DLD1 (cell line): ENCODE measurements around the gene RBPJ.

ENCODE experiments used
- in situ Hi-C: cut with HindIII; loops from 2 replicates; pipeline ENCODE4 v1.10.0; 2017; ENCODE audit warnings: low sequenced_read_pairs

The RBPJ gene

DNA sequence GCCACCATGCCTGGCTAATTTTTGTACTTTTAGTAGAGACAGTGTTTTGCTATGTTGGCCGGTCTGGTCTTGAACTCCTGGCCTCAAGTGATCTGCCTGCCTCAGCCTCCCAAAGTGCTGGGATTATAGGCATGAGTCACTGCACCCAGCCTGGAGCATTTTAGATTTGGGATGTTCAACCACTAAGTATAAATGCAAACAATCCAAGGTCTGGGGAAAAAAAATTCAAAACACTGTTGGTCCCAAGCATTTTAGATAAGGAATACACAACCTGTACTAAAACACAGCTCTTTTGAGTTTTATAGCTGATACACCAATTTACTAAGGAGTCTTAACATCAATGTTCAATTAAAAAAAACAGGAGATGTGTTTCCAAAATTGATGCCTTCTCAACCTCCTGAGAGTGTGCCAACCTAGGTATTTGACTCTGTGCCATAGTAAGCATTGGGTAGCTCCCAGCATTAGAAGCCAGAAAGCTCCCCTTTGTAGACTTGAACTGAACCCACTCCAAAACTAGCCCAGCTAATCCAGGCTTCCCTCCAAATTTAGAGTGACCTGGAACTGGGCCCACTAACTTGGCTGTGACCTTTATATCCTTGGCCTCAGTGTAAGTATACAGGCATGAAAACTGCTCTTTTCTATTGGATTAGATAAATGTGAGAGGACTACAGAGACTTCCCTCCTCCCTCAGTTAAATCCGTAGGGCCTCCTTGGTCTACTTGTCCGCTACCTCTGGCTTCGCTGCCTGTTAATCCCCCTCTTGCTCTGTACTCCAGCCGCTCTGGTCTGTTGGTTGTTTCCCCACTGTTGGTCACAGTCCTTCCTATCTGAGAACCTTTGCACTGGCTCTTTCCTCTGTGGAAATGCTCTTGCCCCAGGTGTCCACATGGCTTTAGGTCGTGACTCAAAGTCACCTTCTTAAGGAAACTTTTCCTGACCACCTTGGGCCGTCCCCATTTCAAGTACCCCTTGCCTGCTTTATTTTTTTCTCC, 91.9 kb downstream of the RBPJ start:
- in situ Hi-C loops, result no loop called here

DNA sequence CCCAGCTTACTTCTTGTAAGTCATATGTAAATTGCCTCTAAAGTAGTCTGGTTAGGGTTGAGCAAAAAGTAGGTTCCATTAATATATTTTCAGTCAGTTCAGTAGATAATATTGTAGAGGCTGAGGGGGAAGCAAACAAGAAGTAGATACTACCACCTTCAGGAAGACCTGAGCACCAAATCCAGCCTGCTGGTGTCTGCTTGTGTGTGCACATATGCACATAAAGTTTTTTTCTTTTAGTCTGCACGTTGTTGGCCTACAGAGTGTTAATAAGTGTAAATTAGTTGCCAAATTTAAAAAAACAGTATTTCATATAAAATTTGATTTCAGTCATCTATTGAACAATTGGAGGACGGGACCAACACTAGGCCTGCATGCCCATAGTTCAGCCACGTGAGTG, 92.8 kb downstream of the RBPJ start:
- in situ Hi-C loops, result no loop called here

DNA sequence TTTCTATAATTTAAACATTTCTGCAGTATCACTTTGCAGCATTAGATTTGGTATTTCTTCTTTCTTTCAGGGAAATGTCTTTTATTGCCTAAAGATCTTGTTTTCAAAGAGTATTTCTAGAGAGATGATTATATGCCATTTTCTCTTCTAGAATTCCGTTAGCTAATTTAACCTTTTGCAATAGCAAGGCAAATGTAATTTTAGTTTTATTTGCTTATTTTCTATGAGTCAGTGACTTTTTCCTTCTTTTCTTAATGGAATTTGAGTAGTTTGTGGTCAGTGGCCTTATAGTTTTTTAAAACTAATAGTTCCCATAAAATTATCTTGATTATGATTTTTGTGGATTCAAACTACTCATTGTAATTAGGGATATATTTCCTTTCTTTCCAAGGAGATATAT, 97.3 kb downstream of the RBPJ start:
- in situ Hi-C loops, result no loop called here

DNA sequence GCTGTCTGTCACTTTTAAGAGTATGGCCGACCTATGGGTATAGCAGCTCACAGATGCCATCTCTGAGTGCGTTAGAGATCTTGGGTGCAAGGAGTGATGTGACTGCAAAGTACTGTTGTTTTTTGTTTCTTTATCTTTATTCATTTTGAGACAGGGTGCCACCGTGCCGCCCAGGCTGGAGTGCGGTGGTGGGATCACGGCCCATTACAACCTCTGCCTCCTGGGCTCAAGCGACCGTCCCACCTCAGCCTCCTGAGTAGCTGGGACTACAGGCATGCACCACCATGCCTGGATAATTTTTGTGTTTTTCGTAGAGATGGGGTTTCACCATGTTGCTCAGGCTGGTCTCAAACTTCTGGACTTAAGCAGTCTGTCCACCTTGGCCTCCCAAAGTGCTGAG, 98.0 kb downstream of the RBPJ start:
- in situ Hi-C loops, result no loop called here

DNA sequence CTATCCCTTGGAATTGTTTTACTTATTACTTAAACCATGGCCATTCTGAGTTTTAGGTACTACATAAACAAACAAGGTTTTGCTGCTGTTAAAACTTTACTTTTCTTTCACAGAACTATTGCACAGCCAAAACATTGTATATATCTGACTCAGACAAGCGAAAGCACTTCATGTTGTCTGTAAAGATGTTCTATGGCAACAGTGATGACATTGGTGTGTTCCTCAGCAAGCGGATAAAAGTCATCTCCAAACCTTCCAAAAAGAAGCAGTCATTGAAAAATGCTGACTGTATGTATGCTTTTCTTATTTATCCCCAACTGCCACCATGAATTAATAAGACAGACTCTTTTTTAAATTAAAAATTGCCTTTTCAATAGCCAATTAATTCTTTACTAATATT, 99.6 kb downstream of the RBPJ start:
- in situ Hi-C loops, result no loop called here

DNA sequence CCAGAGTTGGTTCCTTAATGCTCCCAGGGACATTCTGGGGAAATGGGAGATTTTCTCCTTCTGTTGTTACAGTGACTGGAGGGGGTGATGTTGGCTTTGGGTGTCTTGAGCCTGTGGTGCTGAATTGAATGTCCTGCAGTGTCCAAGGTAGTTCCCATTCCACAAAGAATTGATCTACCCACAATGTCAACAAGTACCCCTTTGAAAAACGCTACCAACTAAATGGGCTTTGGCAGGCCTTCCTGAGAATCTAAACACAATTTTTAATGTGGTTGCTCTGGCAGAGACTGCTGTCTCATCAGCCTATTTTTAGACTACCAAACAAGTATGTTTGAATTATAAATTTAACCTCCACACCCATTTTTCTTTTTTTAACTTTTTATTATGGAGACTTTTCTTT, 100.1 kb downstream of the RBPJ start:
- in situ Hi-C loops, result no loop called here

DNA sequence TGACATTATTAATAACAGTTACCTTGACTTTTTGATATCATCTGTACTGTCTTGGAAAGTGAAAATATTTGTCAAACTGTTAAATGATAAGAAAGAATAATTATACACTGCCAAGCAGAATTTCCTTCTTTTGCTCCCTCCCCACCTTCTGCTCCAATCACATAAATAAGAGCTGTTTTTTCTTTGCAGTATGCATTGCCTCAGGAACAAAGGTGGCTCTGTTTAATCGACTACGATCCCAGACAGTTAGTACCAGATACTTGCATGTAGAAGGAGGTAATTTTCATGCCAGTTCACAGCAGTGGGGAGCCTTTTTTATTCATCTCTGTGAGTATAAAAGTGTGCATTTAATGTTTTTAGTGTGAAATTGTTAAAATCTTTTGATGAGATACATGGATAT, 103.3 kb downstream of the RBPJ start:
- in situ Hi-C loops, result no loop called here

DNA sequence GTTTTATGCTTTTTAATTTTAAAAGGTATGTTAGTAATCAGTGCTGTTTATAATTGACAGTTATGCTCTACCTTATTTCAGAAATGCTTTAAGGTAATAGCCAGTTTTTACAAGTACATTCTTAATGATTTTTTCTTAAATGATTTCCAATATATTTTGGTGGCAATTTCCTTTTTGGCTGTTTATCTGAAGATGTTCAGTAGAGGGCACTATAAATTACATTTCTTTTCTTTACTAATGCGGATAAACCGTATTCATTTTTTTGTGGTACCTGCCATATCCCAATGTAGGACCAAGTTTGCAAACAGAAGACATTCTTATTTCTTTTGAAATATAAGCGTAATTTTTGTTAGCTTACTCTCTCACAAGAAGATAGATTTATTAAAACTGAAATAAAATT, 104.0 kb downstream of the RBPJ start:
- in situ Hi-C loops, result loop anchor here (25.0 kb wide), 1 partner anchor 287 kb away; no protein-coding TSS in a partner anchor

DNA sequence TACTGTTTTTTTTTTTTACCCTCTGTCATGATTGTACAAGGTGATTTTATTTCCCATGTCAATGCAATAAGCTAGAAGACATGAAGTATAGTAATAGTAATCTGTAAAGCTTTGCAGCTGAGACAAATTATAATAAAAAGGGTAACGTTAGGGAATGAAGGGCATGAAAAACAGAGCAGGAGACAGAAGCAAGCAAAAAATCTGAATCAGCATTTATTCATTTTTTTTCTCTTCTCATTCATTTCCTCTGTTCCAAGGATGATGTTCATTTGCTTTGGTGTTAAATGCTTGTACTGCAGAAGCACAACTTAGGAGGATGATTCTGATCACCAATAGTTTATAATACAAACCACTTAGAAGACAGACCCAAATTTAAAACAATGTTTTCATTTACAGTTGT, 105.1 kb downstream of the RBPJ start:
- in situ Hi-C loops, result loop anchor here (25.0 kb wide), 1 partner anchor 286 kb away; no protein-coding TSS in a partner anchor

DNA sequence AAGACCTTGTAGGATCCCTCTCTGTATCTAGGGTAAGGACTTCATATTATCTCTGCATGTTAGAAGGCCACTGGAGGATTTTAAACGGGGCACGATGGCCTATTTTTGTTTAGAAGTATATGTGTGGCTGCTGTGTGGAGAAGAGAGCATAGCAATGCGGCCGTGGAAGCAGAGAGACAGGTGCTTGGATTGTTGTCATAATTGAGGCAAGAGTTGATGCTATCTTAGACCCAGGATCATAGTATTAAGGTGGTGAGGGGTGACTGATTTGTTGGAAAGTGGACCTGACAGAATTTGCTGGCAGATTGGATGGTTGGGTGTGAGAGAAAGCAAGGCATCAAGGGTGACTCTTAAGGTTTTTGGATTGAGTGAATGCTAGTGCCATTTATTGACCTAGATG, 106.1 kb downstream of the RBPJ start:
- in situ Hi-C loops, result loop anchor here (25.0 kb wide), 1 partner anchor 285 kb away; no protein-coding TSS in a partner anchor

DNA sequence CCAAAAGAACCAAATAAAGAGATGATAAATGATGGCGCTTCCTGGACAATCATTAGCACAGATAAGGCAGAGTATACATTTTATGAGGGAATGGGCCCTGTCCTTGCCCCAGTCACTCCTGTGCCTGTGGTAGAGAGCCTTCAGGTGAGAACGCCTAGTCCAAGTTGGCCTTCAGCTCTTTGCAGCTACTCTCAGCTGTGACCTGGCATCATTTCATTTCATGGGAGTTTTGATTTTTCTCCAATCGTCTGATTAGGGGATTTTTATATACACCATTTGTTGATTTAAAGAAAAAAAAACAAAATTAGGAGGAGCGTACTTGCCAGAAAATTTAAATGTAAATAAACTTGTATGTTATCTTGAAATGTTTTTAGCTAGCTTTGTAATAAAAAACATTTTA, 109.1 kb downstream of the RBPJ start:
- in situ Hi-C loops, result loop anchor here (25.0 kb wide), 1 partner anchor 282 kb away; no protein-coding TSS in a partner anchor

DNA sequence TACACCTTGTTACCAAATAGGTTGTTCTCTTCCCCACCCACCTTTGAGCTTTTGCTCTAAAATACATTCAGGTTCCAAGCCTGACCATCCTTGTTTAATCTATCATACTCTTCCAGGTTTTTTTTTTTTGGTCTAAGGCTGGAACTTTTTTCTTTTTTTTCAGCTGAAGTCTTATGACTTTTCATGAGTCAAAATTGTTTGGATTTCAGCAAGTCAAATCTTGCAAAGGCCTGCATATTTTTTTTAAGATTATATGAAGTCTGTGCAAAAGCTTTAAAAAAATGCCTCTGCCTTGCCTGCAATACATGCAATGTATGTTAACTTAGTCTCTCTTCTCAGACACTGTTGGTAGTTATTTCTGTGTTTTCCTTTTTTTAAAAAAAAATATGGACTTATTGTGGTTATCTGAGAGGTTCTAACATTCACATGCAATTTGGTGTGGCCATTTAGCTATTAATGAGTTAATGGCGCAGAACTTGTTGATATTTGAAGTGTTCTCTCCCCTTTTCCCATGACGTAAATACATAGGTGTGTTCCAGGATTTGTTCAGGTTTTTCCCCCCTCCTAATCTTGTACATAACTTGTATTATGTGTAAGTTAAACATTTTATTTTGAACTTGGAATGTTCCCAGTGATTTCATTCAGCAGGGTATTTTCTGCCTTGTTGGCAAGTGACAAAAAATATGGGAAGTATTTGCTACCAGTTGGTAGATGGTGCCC, 110.8 kb downstream of the RBPJ start:
- in situ Hi-C loops, result loop anchor here (25.0 kb wide), 1 partner anchor 281 kb away; no protein-coding TSS in a partner anchor

DNA sequence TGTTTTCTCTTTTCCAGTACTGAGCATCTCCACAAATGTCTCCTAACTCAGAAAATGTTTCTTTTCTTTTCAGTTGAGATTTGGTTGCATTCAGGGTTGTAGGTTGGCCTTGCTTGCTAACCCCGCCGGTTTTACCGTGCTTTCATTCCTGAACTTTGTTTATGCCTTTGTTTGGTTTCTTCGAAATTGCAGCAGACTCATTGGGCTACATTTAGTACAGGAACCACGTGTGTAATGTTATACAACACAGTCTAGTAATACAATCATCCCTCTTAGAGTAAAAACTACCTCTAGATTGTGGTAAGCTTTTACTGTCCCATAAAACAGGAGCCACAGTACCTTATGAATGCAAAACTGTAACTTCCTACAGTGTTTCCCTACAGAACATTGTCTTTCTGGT, 111.6 kb downstream of the RBPJ start:
- in situ Hi-C loops, result loop anchor here (25.0 kb wide), 1 partner anchor 280 kb away; no protein-coding TSS in a partner anchor

DNA sequence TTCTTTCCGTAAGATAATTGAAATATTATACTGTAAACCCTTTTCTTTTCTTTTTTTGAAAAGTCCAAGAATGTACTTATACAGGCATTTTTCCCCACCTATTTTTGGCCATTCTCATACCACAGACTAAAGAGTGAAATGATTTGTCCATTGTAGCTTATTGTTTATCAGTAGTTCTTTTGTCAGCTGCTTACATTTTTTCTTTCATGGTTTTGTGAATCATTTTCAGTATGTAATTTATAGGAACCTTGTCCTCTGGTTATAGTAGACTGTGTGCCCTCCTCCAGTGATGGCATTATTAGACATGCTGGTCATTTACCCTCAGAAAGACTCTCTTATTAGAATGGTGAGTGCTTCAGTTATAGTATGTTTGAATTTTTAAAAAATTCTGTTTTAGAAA, 112.7 kb downstream of the RBPJ start:
- in situ Hi-C loops, result loop anchor here (25.0 kb wide), 1 partner anchor 279 kb away; no protein-coding TSS in a partner anchor

DNA sequence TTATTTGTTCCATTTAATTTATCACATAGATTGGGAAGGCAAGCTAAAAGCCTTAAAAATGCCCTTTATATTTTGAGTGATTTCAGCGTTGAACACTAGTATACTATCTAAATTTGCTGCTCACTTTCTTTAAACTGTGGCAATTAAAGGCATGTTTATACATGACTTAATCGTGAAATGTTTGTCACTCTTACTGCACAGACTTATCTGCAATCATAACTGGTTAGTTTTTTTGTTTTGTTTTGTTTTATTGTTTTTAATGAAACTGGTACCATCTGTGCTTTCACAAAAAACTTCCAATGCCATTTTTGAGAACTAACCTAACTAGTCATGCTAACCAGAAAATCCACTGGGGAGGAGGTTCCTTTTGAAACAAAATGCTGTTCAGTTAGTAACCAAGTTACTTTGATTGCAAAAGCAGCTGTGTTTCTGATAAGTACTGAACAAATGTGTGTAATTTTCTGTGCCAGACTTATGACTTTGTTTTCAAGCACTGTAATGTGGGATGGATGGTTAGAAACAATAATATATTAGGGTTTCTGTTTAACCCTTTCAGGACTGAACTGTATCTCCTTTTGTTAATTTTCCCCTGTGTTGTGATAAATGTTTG, 113.3 kb downstream of the RBPJ start:
- in situ Hi-C loops, result loop anchor here (25.0 kb wide), 1 partner anchor 278 kb away; no protein-coding TSS in a partner anchor

DNA sequence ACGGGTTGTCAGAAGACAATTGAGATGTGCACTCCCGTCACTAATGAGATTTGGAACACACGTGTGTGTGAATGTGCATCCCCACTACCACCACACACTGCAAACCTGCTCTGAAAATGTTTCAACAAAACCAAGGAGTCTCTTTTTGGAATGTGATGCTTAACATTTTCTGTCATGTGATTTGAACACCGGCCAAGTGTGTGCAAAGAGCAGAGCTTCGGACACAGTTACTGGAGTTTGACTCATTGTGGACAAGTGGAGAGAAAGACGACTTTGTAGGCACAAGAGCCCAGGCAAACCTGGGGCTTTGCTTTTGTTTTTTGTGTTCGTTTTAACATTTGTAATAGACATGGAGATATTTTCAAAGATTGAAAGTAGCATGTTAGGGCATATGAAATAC, 120.3 kb downstream of the RBPJ start:
- in situ Hi-C loops, result loop anchor here (25.0 kb wide), 1 partner anchor 271 kb away; no protein-coding TSS in a partner anchor

DNA sequence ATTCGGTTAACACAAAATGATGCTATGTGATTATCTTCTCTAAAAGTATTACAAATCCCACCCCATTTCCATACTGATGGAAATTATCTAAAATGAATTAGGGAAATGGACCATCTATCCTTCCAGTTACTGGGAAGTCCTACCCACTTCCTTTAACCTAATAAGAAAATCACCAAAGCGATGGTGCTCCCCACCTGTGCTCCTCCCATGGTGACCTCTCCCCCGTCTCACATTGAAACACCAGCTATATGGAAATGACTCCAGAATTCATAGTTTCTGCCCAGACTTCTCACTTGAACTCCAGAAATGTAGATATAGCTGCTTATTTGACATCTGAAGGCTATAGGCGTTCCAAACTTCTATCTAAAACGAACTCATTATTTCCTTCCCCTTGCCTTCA, 121.0 kb downstream of the RBPJ start:
- in situ Hi-C loops, result loop anchor here (25.0 kb wide), 1 partner anchor 271 kb away; no protein-coding TSS in a partner anchor

DNA sequence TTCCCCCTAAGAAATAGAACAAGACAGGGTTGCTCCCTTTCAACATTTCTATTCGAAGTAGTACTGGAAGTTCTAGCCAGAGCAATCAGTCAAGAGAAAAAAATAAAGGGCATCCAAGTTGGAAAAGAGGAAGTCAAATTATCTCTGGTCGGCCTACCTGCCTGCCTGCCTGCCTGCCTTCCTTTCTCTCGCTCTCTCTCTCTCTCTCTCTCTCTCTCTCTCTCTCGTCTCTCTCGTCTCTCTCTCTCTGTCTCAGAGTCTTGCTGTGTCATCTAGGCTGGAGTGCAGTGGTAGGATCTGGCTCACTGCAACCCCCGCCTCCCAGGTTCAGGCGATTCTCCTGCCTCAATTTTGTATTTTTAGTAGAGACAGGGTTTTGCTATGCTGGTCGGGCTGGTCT, 126.6 kb downstream of the RBPJ start:
- in situ Hi-C loops, result loop anchor here (25.0 kb wide), 1 partner anchor 265 kb away; no protein-coding TSS in a partner anchor

DNA sequence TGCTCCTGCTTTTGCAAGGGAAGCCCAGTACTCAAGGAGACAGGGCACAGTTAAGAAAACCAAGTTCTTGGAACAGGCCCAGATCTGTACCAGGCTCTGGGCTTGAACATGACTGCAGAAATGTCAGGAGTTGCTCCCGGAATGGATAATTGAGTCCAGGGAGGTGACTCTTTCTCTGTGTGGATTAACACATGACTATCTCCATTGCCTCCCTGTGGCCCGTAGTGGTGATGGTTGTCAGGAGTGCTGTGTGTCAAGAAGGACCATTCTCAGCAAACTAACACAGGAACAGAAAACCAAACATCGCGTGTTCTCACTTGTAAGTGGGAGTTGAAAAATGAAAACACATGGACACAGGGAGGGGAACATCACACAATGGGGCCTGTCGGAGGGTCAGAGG, 129.6 kb downstream of the RBPJ start:
- in situ Hi-C loops, result no loop called here

DNA sequence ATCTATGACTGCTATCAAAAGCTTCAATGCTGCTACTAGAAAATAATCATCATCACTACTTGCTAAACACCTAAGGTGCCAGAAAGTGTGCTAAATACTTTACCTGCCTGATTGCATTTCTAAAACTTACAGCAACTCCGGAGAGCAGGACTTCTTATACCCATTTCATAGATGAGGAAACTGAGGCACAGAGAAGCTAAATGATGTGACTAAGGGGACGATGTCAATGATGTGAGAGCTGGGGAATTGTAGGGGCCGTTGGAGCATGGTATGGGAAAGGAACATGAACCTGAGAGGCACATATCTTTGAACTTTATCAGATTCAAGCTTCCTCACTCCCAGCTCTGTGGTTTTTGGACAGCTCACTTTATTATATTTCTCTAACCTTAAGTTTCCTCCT, 130.8 kb downstream of the RBPJ start:
- in situ Hi-C loops, result no loop called here
